IMR-90 (cell line): ENCODE data around the gene ATP4A. TPM values are rescaled to one million over a fixed set of nuclear protein-coding genes. Genes with fewer than 3 reads are reported as not detected.
"Not testable (repeated sequence)": the region's sequence is repeated elsewhere in the genome, so short reads cannot be mapped to it uniquely, and the experiment has no call there.

ENCODE experiments used
- ATAC-seq: fragments of 200-7000 bp; cut with Tn5 transposase; 2 replicates; pipeline ENCODE4 v1.9.1; 2020; ENCODE audit warnings: low read depth, mild to moderate bottlenecking, moderate library complexity
- BruUV-seq: library from RNA; stranded (reverse); fragments of 400-500 nt; replicated peaks from 2 replicates; lab custom pipeline; 2021; lab: Mats Ljungman, UMichigan
- CTCF ChIA-PET: fragments of 300-600 bp; formaldehyde crosslinking; extraction: SDS; loops from one replicate; lab custom pipeline; 2021; ENCODE audit warnings: antibody characterized with exemption; lab: Yijun Ruan, JAX
- POLR2A ChIA-PET: fragments of 300-600 bp; sonication (Branson Sonifier 250); formaldehyde crosslinking; loops from one replicate; lab custom pipeline; 2022; ENCODE audit warnings: antibody characterized with exemption; ENCODE audit not compliant: unreplicated experiment; lab: Charles Lee
- DNase-seq: peaks from one replicate; pipeline ENCODE4 v3.0.0; 2013
- H2AFZ ChIP-seq: replicated peaks from 2 replicates; pipeline ENCODE3; 2013; ENCODE audit warnings: low read length, mild to moderate bottlenecking; ENCODE audit not compliant: poor library complexity
- H2AK5ac ChIP-seq: 2 replicates; pipeline ENCODE4 v1.6.1; 2013; ENCODE audit warnings: low read depth, low read length, inconsistent platforms
- H2AK9ac ChIP-seq: replicated peaks from 2 replicates; pipeline ENCODE3; 2013; ENCODE audit warnings: mild to moderate bottlenecking, low read depth, low read length, moderate library complexity; ENCODE audit not compliant: poor library complexity
- H2BK120ac ChIP-seq: 2 replicates; pipeline ENCODE4 v1.6.1; 2013; ENCODE audit warnings: low read depth, low read length, inconsistent platforms
- H2BK15ac ChIP-seq: 3 replicates; pipeline ENCODE4 v1.6.1; 2013; ENCODE audit warnings: low read depth, low read length, inconsistent platforms
- H2BK20ac ChIP-seq: 2 replicates; pipeline ENCODE4 v1.6.1; 2013; ENCODE audit warnings: low read depth, mild to moderate bottlenecking, inconsistent platforms, low read length, moderate library complexity
- H2BK5ac ChIP-seq: 2 replicates; pipeline ENCODE4 v1.6.1; 2013; ENCODE audit warnings: mild to moderate bottlenecking, low read depth, low read length, inconsistent platforms; ENCODE audit not compliant: poor library complexity, severe bottlenecking
- H3K14ac ChIP-seq: replicated peaks from 2 replicates; pipeline ENCODE4 v1.6.1; 2013; ENCODE audit warnings: low read depth, low read length, inconsistent platforms
- H3K18ac ChIP-seq: 2 replicates; pipeline ENCODE4 v1.6.1; 2013; ENCODE audit warnings: low read depth, low read length, control low read depth
- H3K23ac ChIP-seq: 2 replicates; pipeline ENCODE4 v1.6.1; 2013; ENCODE audit warnings: low read depth, low read length, inconsistent platforms
- H3K27ac ChIP-seq: 2 replicates; pipeline ENCODE4 v1.5.1; 2013; ENCODE audit warnings: mild to moderate bottlenecking, control low read depth, low read length; ENCODE audit not compliant: insufficient read depth
- H3K27me3 ChIP-seq: 2 replicates; pipeline ENCODE4 v1.6.1; 2013; ENCODE audit warnings: low read length; ENCODE audit not compliant: control insufficient read depth, insufficient read depth
- H3K36me3 ChIP-seq: 2 replicates; pipeline ENCODE4 v1.6.1; 2013; ENCODE audit warnings: low read length, mixed read lengths; ENCODE audit not compliant: control insufficient read depth, insufficient read depth
- H3K4ac ChIP-seq: 2 replicates; pipeline ENCODE4 v1.6.1; 2013; ENCODE audit warnings: low read depth, low read length, inconsistent platforms
- H3K4me1 ChIP-seq: 2 replicates; pipeline ENCODE4 v1.6.1; 2013; ENCODE audit warnings: low read length, mixed read lengths; ENCODE audit not compliant: control insufficient read depth, insufficient read depth
- H3K4me2 ChIP-seq: 2 replicates; pipeline ENCODE4 v1.6.1; 2013; ENCODE audit warnings: low read depth, mild to moderate bottlenecking, control low read depth, low read length, moderate library complexity
- H3K4me3 ChIP-seq: 2 replicates; pipeline ENCODE4 v1.5.1; 2013; ENCODE audit warnings: low read depth, mild to moderate bottlenecking, control low read depth, low read length, moderate library complexity; ENCODE audit not compliant: insufficient read depth
- H3K56ac ChIP-seq: 2 replicates; pipeline ENCODE4 v1.6.1; 2013; ENCODE audit warnings: low read length, inconsistent platforms; ENCODE audit not compliant: insufficient read depth; ENCODE audit errors: extremely low read depth
- H3K79me1 ChIP-seq, 2 experiments: 2 replicates each; pipeline ENCODE4 v1.6.1; 2013; ENCODE audit warnings: low read length in 2 of 2, inconsistent platforms in 1 of 2, low read depth in 1 of 2
- H3K9ac ChIP-seq: 2 replicates; pipeline ENCODE4 v1.6.1; 2013; ENCODE audit warnings: low read depth, low read length, control low read depth
- H3K9me1 ChIP-seq: 2 replicates; pipeline ENCODE4 v1.6.1; 2013; ENCODE audit warnings: low read length, inconsistent platforms; ENCODE audit not compliant: insufficient read depth
- H3K9me3 ChIP-seq: 2 replicates; pipeline ENCODE4 v1.6.1; 2013; ENCODE audit warnings: low read length; ENCODE audit not compliant: control insufficient read depth, insufficient read depth
- H4K20me1 ChIP-seq: 2 replicates; pipeline ENCODE4 v1.6.1; 2013; ENCODE audit warnings: low read length, inconsistent platforms; ENCODE audit not compliant: insufficient read depth
- H4K5ac ChIP-seq: 2 replicates; pipeline ENCODE4 v1.6.1; 2013; ENCODE audit warnings: mild to moderate bottlenecking, low read depth, low read length, control low read depth
- H4K8ac ChIP-seq, 2 experiments: 2 replicates each; pipeline ENCODE4 v1.6.1; 2013; ENCODE audit warnings: low read depth in 2 of 2, low read length in 2 of 2, control low read depth in 1 of 2, inconsistent platforms in 1 of 2
- H4K91ac ChIP-seq: 2 replicates; pipeline ENCODE4 v1.6.1; 2013; ENCODE audit warnings: low read depth, low read length, inconsistent platforms; ENCODE audit not compliant: insufficient read depth
- BHLHE40 ChIP-seq: fragments of 150-350 bp; IDR thresholded peaks from 2 replicates; pipeline ENCODE4 v1.6.1; 2016; ENCODE audit warnings: mild to moderate bottlenecking, low read depth, low read length
- FOS ChIP-seq: fragments of 150-350 bp; IDR thresholded peaks from 2 replicates; pipeline ENCODE4 v1.6.1; 2016; ENCODE audit warnings: low read depth, low read length
- MAZ ChIP-seq: IDR thresholded peaks from 2 replicates; pipeline ENCODE4 v1.6.1; 2012; ENCODE audit warnings: low read depth, mild to moderate bottlenecking, low read length, improper control_type of control experiment, moderate library complexity, borderline replicate concordance
- MXI1 ChIP-seq: IDR thresholded peaks from 2 replicates; pipeline ENCODE4 v1.6.1; 2012; ENCODE audit warnings: low read depth, mild to moderate bottlenecking, low read length, moderate library complexity, borderline replicate concordance
- NFE2L2 ChIP-seq: fragments of 150-350 bp; IDR thresholded peaks from 2 replicates; pipeline ENCODE4 v1.6.1; 2016; ENCODE audit warnings: low read depth, mild to moderate bottlenecking, low read length
- RFX5 ChIP-seq: IDR thresholded peaks from 2 replicates; pipeline ENCODE4 v1.8.0; 2012; ENCODE audit warnings: low read depth, mild to moderate bottlenecking, low read length, moderate library complexity
- whole genome bisulfite sequencing, 2 experiments: methylation state at CpG; one replicate each; pipeline versions ENCODE4 v1.1.5 to v1.1.7; 2013; ENCODE audit warnings: missing lambda C conversion rate in 2 of 2; ENCODE audit not compliant: insufficient read length in 1 of 2; ENCODE audit errors: extremely low coverage in 2 of 2; 5-methylcytosine and 5-hydroxymethylcytosine counted together
- dilution Hi-C: fragments of 300-500 bp; cut with HindIII; formaldehyde crosslinking; loops from one replicate; pipeline ENCODE4 v1.14.3; 2018; ENCODE audit warnings: low sequenced_read_pairs; ENCODE audit not compliant: unreplicated experiment
- in situ Hi-C: fragments of 300-500 bp; cut with MboI; formaldehyde crosslinking; loops from 3 replicates; pipeline ENCODE4 v1.14.3; 2019; ENCODE audit warnings: low sequenced_read_pairs, inconsistent platforms, mixed read lengths
- intact Hi-C: fragments of 100-400 bp; cut with micrococcal nuclease; formaldehyde crosslinking; loops from 2 replicates; pipeline ENCODE4 v1.10.0; 2022
- polyA plus RNA-seq, 3 experiments: library from polyadenylated mRNA; depleted of rRNA; stranded (reverse); fragments of >200 nt; gene quantifications; 2 replicates each; pipeline ENCODE4 v1.2.3, GENCODE V29; 2012; ENCODE audit warnings: low replicate concordance in 1 of 3
- total RNA-seq: library from RNA; depleted of rRNA; stranded (reverse); fragments of >200 nt; gene quantifications from 2 replicates; pipeline ENCODE4 v1.2.3, GENCODE V29; 2012
- TF ChIP-seq, protein P1 (sequence below): conservative IDR thresholded peaks from 2 replicates; pipeline ENCODE4 v1.5.1; 2012; ENCODE audit warnings: mild to moderate bottlenecking, low read depth, low read length, improper control_type of control experiment

The ATP4A gene
- total and polyA plus RNA-seq, 2 of the 4 experiments (the other 2 are of a cell fraction) = not detected

GRCh38 chr19:35607661-35608060 is 44.2 kb upstream of the ATP4A start:
- Histone ChIP-seq H3K9ac (no peak overlapping the region), H3K56ac (no peak overlapping the region), H2AK9ac (no peak overlapping the region), H3K27ac (no peak overlapping the region), H3K79me1 (peaks cover 0 to under 1% of the 10 kb centered on the region in 2 experiments; a peak in 1 of 4 replicates), H3K9me1 (peaks cover 7% of the 10 kb centered on the region; the same call in 1 of the 2 replicates), H2BK5ac (no peak overlapping the region), H3K4me1 (no peaks in the 10 kb centered on the region), H3K27me3 (0 out of 2 replicates have a peak, but pooled peaks cover under 1% of the 10 kb centered on the region), H3K4ac (no peak overlapping the region), H3K23ac (no peak overlapping the region), H3K9me3 (peaks cover 6% of the 10 kb centered on the region), H4K8ac (no peak overlapping the region), H2BK20ac (no peak overlapping the region), H4K5ac (no peak overlapping the region), H3K14ac (no peak overlapping the region), H3K4me3 (no peak overlapping the region), H3K4me2 (no peak overlapping the region), H3K18ac (no peak overlapping the region), H3K36me3 (no peaks in the 10 kb centered on the region), H2BK120ac (no peak overlapping the region), H4K91ac (no peak overlapping the region), H2AK5ac (no peak overlapping the region), H4K20me1 (no peaks in the 10 kb centered on the region), H2AFZ (no peak overlapping the region), H2BK15ac (no peak overlapping the region)
- intact Hi-C loops = no loop called here
- POLR2A ChIA-PET = no interaction called here
- CTCF ChIA-PET = no interaction called here
- TF ChIP-seq MXI1 (no peak), FOS (no peak), MAZ (no peak), RFX5 (no peak), NFE2L2 (no peak), BHLHE40 (no peak)
- TF ChIP-seq, protein P1, sequence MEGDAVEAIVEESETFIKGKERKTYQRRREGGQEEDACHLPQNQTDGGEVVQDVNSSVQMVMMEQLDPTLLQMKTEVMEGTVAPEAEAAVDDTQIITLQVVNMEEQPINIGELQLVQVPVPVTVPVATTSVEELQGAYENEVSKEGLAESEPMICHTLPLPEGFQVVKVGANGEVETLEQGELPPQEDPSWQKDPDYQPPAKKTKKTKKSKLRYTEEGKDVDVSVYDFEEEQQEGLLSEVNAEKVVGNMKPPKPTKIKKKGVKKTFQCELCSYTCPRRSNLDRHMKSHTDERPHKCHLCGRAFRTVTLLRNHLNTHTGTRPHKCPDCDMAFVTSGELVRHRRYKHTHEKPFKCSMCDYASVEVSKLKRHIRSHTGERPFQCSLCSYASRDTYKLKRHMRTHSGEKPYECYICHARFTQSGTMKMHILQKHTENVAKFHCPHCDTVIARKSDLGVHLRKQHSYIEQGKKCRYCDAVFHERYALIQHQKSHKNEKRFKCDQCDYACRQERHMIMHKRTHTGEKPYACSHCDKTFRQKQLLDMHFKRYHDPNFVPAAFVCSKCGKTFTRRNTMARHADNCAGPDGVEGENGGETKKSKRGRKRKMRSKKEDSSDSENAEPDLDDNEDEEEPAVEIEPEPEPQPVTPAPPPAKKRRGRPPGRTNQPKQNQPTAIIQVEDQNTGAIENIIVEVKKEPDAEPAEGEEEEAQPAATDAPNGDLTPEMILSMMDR = no peak
- no CpG with 5 or more reads among the region's 3 CpGs for WGBS, 2 experiments
- dilution Hi-C loops = no loop called here
- no peak for DNase-seq
- no TSS peak for BruUV-seq
- no peak for ATAC-seq
- in situ Hi-C loops = no loop called here

GRCh38 chr19:35607170-35607569 is 43.7 kb upstream of the ATP4A start:
- H3K27me3 ChIP-seq, H3K9me1 ChIP-seq, BruUV-seq, H2BK20ac ChIP-seq, H3K36me3 ChIP-seq, dilution Hi-C loops, H3K23ac ChIP-seq, H4K20me1 ChIP-seq, H2AK5ac ChIP-seq, H4K8ac ChIP-seq, H3K14ac ChIP-seq, in situ Hi-C loops, H3K9ac ChIP-seq, H3K9me3 ChIP-seq, H3K4me3 ChIP-seq, H4K5ac ChIP-seq, H3K4me2 ChIP-seq, H2BK120ac ChIP-seq, H2BK15ac ChIP-seq, H3K56ac ChIP-seq, H3K4me1 ChIP-seq, H3K27ac ChIP-seq, POLR2A ChIA-PET, H3K4ac ChIP-seq, DNase-seq, ATAC-seq, H2BK5ac ChIP-seq, H2AFZ ChIP-seq, H4K91ac ChIP-seq, H2AK9ac ChIP-seq, intact Hi-C loops, H3K18ac ChIP-seq, H3K79me1 ChIP-seq: not testable (repeated sequence)
- CTCF ChIA-PET = interaction anchor here (1.0 kb wide), 1 partner anchor 36 kb away, joined by 3 read pairs; no protein-coding TSS in a partner anchor
- WGBS, 2 experiments = no CpG with 5 or more reads among the region's 8 CpGs
